HG03175 (cell line): Measurements from ENCODE around the gene CHST11.
"Not testable (repeated sequence)": the region's sequence is repeated elsewhere in the genome, so short reads cannot be mapped to it uniquely, and the experiment has no call there.

Experiments used
- ATAC-seq: cut with Tn5 transposase; IDR thresholded peaks from one replicate; pipeline ENCODE4 v1.9.1; 2021; ENCODE audit warnings: mild to moderate bottlenecking, moderate library complexity; ENCODE audit not compliant: unreplicated experiment

The CHST11 gene

GRCh38 chr12:104779134-104779533 is 322.4 kb downstream of the CHST11 start:
- no peak for ATAC-seq

- no peak for ATAC-seq
These were observed 325.5 kb downstream of the CHST11 start for GRCh38 chr12:104782296-104782695.

- no peak for ATAC-seq
These were observed 327.8 kb downstream of the CHST11 start for GRCh38 chr12:104784592-104784991.

- ATAC-seq, result no peak
These were observed 329.1 kb downstream of the CHST11 start for GRCh38 chr12:104785886-104786285.

- no peak for ATAC-seq
These were observed 329.6 kb downstream of the CHST11 start for GRCh38 chr12:104786352-104786751.

GRCh38 chr12:104788840-104789271 is 332.1 kb downstream of the CHST11 start:
- ATAC-seq, result no peak

GRCh38 chr12:104790296-104791125 is 333.8 kb downstream of the CHST11 start:
- ATAC-seq, result no peak

GRCh38 chr12:104792570-104792969 is 335.8 kb downstream of the CHST11 start:
- ATAC-seq, result no peak

- no peak for ATAC-seq
These were observed 336.5 kb downstream of the CHST11 start for GRCh38 chr12:104793285-104793684.

- no peak for ATAC-seq
These were observed 337.2 kb downstream of the CHST11 start for GRCh38 chr12:104793968-104794367.

- no peak for ATAC-seq
These were observed 339.7 kb downstream of the CHST11 start for GRCh38 chr12:104796475-104796862.

- ATAC-seq, result no peak
These were observed 342.7 kb downstream of the CHST11 start for GRCh38 chr12:104799458-104799857.

- no peak for ATAC-seq
These were observed 344.3 kb downstream of the CHST11 start for GRCh38 chr12:104801005-104801404.

- no peak for ATAC-seq
These were observed 344.7 kb downstream of the CHST11 start for GRCh38 chr12:104801427-104801826.

- ATAC-seq, result no peak
These were observed 345.5 kb downstream of the CHST11 start for GRCh38 chr12:104802208-104802607.

- ATAC-seq, result no peak
These were observed 348.4 kb downstream of the CHST11 start for GRCh38 chr12:104805186-104805585.

GRCh38 chr12:104806194-104806593 is 349.4 kb downstream of the CHST11 start:
- ATAC-seq, result not testable (repeated sequence)

GRCh38 chr12:104809251-104809650 is 352.5 kb downstream of the CHST11 start:
- ATAC-seq, result no peak

GRCh38 chr12:104809706-104810385 is 353.1 kb downstream of the CHST11 start:
- no peak for ATAC-seq
